C4-2B (cell line): ENCODE measurements around the gene KIDINS220.

Experiments used
- CTCF ChIP-seq: fragments of 450-650 bp; conservative IDR thresholded peaks from 2 replicates; pipeline ENCODE4 v1.5.1; 2017; ENCODE audit warnings: mild to moderate bottlenecking
- ZFX ChIP-seq: fragments of 450-650 bp; IDR thresholded peaks from 2 replicates; pipeline ENCODE4 v1.6.1; 2017

- TF ChIP-seq CTCF = no peak
- no peak for TF ChIP-seq ZFX
Observed at GRCh38 chr2:8798393-8798792, 39.0 kb downstream of the KIDINS220 start.
